EH (cell line): ENCODE measurements around the gene BARHL1.

Experiments
- DNase-seq: peaks from one replicate; pipeline ENCODE4 v3.0.0-alpha.2; 2015; ENCODE audit warnings: low read depth

The BARHL1 gene

GRCh38 chr9:132587592-132587955 lies 5.2 kb downstream of the BARHL1 start:
- no peak for DNase-seq

DNA sequence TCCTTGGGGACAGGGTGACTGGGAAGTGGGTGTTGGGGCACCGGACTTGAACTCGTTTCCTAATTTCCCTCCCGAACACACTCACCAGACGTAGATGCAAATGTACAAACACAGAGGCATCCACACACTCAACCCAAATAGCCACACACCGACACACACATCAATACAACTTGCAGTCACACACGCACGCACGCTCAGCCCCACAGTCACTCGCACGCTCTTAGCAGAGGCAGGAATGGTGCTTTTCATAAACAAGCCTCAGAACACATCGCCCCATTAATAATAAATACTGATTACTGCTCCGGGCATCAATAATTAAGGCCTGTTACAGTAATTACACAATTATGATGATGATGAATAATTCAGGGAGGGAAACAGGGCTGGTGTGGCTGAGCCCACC lies 5.7 kb downstream of the BARHL1 start:
- DNase-seq = no peak

GRCh38 chr9:132588501-132589147 lies 6.2 kb downstream of the BARHL1 start:
- no peak for DNase-seq

DNA sequence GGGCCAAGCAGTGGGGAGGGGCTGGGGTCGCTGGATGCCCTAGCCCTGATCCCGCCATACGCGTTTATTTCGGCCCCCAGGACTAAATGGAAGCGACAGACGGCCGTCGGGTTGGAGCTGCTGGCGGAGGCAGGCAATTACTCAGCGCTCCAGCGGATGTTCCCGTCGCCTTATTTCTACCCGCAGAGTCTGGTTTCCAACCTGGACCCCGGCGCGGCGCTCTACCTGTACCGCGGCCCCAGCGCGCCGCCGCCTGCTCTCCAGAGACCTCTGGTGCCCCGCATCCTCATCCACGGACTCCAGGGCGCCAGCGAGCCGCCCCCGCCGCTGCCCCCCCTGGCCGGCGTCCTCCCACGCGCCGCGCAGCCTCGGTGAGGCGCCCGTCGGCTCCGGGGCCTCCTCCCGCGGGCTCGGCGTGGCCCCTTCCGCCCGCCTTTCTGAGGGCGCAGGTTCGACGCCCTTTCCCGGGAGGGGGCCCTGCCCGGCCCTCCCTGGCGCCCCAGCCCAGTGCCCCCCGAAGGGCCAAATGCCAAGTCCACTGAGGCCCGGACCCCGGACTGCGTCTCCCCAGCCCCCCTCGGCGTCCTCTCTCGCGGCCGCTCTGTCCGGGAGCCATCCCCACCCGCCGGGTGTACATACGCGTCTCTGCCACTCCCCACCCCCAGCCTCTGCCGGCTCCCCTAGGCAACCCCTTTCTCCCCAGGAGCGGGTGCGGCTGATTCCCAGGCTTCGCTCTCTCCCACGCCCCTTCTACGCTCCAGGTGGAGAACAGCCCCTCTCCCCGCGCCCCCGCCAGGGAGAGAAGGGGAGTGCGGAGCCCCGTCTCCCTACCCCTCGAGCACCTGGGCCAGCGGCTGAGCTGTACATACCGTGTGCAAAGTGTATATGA lies 7.0 kb downstream of the BARHL1 start:
- DNase-seq = no peak

DNA sequence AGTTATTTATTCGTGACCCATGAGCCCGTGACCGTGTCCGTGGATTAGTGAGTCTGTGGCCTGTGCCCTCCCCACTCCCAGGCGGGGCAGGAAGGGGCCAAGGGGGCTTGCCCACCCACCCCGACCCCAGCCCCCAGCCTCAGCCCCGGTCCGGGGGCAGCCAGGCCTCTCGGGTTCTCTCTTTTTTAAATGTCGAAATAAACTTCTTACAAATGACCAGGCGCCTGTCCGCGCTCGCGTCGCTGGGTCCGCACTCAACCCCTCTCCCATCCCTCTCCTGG lies 7.6 kb downstream of the BARHL1 start:
- DNase-seq = no peak

DNA sequence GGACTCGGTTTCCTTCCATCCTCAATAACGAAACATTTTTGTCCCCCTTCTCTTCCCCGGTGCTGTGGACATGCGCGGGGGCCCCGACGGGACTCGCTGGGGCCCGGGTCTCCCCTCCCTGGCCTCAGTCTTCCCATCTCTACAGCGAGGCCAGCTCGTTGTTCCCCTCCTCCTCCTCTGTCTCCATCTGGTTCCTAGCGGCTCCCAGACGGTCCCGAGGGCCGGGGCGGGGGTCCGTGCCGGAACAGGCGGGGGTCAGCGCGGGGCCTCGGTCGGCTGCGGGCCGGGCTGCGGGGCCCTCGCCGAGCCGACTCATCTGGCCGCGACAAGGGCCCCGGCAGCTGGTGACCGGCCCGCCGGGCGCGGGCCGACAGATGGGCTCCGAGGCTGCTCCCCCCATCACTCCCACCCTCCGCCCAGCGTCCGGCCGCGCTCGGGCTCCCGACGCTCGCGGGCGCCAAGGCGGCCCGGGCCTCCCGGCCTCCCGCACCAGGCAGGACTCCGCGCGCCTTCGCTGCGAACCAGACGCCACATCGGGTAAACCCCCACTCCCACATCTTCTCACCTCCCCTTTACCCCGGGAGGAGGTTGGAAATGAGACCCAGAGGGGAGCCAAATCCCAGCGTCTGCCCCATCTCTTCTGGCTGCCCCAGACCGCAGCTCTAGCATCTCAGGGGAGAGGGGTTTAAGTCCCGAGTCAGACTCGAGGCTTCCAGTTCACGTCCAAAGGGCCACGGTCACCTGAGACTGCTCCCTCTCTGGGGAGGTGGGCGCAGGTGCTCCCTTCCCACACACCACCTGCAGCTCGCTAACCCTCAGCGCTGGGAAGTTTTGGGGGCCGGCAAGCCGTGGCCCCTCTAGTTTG lies 8.1 kb downstream of the BARHL1 start:
- DNase-seq = no peak

GRCh38 chr9:132591244-132591643 lies 8.8 kb downstream of the BARHL1 start:
- no peak for DNase-seq

GRCh38 chr9:132591751-132592314 lies 9.4 kb downstream of the BARHL1 start:
- DNase-seq = no peak

- no peak for DNase-seq
These were observed 10.0 kb downstream of the BARHL1 start for GRCh38 chr9:132592451-132592850.

- no peak for DNase-seq
These were observed 12.0 kb downstream of the BARHL1 start for GRCh38 chr9:132594412-132594811.

DNA sequence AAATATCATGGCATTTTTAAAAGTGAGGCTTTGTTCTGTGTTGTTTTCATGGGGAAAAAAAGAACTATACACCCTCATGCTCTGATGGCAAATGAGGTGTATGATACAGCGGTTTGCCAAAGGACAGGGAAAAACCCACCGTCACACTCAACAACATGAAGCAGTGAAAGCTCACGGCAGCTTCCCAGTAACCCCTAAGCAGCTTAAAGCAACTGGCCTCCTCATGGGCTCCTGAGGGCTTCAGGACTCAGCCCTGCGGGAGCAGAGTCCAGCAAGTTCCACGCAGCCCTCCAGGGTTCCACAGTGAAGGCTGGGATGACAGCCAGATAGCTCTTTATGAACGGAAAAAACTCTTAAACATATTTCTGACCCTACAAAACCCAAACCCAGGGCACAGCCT lies 12.9 kb downstream of the BARHL1 start:
- no peak for DNase-seq

- no peak for DNase-seq
These were observed 13.8 kb downstream of the BARHL1 start for GRCh38 chr9:132596200-132596599.

GRCh38 chr9:132597073-132597775 lies 14.8 kb downstream of the BARHL1 start:
- no peak for DNase-seq

- no peak for DNase-seq
These were observed 18.0 kb downstream of the BARHL1 start for GRCh38 chr9:132600326-132600984.

GRCh38 chr9:132602207-132602606 lies 19.8 kb downstream of the BARHL1 start:
- no peak for DNase-seq

- no peak for DNase-seq
These were observed 23.0 kb downstream of the BARHL1 start for GRCh38 chr9:132605387-132605786.

DNA sequence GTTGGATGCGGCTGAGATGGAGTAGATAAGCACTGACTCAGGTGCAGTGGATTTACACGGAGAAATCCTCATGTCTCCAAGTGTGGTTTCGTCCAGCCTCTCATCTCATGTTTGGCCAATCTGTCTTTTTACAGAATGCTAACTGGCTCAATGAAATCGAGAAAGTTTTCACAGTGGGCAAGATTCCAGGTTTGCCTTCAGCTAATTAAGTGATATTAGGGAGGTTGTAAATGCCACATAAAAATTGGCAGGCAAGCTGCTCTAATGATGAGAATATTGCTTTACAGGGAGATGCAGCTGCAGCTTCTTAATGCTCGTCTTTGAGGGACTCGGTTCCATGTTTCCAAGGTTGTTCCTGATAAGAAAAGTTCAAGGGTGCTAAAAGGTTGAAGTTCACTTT lies 23.7 kb downstream of the BARHL1 start:
- DNase-seq = no peak

DNA sequence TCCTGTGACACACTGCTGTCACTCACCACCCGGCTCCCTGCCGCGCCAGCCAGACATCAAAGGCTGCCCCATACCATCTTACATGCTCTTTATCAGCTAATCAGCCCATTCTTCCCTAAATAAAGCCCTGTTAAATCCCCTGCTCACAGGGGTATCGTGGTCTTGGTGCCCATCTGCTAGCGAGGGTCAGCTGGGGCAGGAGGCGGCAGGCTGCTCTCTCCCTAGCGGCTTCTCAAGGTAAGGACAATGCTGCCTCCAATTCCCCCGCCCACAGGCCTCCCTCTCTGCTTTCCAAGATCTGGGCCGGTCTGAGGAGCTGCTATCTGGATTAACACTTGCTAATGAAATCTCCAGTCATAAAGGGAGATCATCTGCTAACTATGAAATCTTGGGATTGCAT lies 26.8 kb downstream of the BARHL1 start:
- DNase-seq = no peak

GRCh38 chr9:132609829-132610228 lies 27.4 kb downstream of the BARHL1 start:
- DNase-seq = peak; percentile 95

GRCh38 chr9:132610661-132611060 lies 28.3 kb downstream of the BARHL1 start:
- DNase-seq = no peak

DNA sequence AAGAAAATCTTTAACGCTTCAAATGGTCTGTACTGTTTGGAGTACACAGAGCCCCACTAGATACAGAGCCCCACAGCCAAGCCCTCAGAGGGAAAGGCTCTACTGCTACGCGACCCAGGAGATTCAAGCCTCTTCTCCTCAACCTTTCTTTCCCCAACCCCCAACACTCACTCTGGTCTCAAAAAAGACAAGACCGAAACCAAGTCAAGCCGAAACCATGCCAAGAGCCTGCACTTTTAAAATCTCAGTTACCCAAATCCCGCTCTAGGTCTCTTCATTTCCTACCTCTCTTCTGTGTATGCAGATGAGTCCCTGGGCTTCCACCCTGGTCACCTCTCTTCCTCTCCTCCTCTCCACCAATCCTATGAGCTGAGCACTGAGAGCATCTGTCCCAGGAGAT lies 31.9 kb downstream of the BARHL1 start:
- DNase-seq = no peak
